GM15510 (cell line): ENCODE results near the gene FRZB.

Experiments
- POLR2A ChIP-seq: IDR thresholded peaks from 3 replicates; pipeline ENCODE4 v1.6.1; 2011; ENCODE audit warnings: borderline replicate concordance; ENCODE audit not compliant: insufficient read length; ENCODE audit errors: extremely low read depth

The FRZB gene

DNA sequence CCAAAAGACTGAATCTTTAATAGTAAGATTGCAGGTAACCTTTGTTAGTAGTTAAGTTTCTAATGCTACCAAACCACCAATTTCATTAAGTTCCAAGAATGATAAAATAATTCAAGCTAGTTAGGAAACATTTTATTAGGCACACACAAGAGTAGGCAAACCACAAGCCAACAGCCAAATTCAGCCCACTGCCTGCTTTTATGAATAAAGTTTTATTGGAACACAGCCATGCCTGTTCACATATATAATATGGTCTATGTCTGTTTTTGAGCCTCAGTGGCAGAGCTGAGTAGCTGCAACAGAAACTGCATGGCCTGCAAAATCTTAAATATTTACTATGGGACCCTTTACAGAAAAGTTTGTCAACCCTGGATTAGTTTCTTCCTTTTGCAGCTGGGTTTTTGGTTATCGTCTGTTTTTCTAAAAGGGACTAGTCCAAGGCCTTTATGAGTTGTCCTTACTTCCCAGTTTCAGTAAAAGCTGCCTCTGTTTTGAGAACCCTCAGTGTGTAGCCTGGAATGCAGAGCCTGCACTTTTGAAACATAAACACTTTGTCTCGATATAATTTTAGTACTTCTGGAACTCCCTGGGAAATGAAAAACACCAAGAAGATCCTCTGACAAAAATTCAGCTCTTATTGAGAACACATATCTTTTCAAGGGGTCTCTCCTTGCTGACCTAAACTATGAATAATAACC lies 39.1 kb downstream of the FRZB start:
- no peak for TF ChIP-seq POLR2A

GRCh38 chr2:182826496-182826895 lies 39.9 kb downstream of the FRZB start:
- no peak for TF ChIP-seq POLR2A

- TF ChIP-seq POLR2A, result no peak
Measured at GRCh38 chr2:182826064-182826463, 40.4 kb downstream of the FRZB start.

GRCh38 chr2:182824767-182825158 lies 41.7 kb downstream of the FRZB start:
- no peak for TF ChIP-seq POLR2A

DNA sequence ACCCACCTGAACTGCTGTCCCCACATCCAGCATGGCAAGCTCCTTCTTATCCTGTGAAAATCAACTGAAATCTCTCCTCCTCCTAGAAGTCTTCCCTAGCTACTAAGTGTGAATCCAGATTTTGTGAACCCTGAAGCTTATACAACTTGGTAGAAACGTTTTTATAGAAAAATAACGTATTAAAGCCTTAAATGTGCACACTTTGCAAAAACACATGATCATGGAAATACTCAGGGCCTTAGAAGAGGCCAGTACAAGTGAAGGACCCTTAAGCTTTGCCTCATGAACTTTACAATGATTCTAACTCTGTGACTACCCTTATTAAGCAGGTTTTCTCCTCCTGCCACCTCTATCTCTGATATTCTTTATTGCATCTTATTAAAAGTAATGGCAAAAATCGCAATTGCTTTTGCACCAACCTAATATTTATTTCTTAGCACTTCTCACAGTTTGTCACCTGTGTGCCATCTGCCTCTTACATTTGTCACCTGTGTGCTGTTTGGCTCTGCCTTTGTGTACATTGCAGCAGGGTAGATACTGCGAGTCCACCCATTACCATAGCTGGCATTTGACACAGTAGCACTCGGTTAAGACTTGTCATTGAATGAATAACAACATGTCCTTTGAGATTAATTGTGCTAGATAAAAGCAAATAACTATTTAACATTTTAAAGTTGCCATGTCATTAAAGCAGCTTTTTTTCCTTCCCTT lies 42.2 kb downstream of the FRZB start:
- TF ChIP-seq POLR2A, result no peak

- TF ChIP-seq POLR2A, result no peak
Measured at GRCh38 chr2:182822733-182823132, 43.7 kb downstream of the FRZB start.

DNA sequence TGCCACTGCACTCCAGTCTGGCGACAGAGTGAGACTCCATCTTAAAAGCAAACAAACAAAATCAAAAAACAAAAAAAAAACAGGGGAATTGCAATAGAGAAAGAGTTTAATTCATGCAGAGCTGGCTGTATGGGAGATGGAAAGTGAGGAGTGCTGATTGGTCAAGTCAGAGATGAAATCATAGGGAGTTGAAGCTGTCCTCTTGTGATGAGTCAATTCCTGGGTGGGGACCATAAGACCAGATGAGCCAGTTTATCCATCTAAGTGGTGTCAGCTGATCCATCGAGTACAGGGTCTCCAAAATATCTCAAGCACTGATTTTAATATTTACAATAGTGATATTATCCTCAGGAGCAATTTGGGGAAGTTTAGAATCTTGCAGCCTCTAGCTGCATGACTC lies 45.3 kb downstream of the FRZB start:
- no peak for TF ChIP-seq POLR2A

- no peak for TF ChIP-seq POLR2A
Measured at GRCh38 chr2:182819412-182819811, 47.0 kb downstream of the FRZB start.

DNA sequence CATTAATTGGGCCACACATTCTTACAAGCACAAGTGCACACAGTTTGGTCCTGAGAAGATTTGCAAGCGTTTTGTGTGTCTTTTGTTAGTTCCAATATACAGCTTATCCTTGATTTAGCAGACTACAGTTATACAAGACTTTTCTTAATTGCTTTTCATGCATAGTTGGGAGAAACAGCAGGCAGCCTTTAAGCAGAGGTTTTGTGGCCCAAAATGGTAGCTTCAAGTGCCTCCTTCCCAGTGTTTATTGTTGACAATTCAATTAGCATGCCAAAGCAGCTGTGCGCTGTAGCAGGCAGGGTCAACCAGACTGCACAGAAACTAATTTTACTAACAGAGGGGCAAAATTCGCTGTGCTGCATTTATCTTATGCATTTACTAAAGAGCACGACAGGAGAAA lies 47.5 kb downstream of the FRZB start:
- no peak for TF ChIP-seq POLR2A

DNA sequence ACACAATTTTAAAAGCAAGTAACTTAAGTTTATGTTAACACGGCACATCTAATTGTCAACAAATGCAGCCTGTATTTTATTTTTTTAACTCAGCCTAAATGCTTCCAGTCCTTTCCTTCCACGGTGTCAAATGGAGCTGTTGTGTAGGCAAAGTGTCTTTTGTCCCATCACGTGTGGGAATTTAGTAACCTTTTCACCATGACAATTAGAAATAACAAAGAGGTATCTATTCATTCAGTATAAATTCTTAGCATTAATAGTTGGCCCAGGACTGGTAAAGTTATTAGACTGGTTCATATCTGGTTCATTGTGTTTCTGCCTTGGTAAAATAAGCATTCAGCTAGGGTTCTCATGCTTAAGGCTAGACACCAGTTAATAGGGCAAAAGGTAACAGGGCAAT lies 47.9 kb downstream of the FRZB start:
- TF ChIP-seq POLR2A, result no peak

- TF ChIP-seq POLR2A, result no peak
Measured at GRCh38 chr2:182817558-182817957, 48.9 kb downstream of the FRZB start.

DNA sequence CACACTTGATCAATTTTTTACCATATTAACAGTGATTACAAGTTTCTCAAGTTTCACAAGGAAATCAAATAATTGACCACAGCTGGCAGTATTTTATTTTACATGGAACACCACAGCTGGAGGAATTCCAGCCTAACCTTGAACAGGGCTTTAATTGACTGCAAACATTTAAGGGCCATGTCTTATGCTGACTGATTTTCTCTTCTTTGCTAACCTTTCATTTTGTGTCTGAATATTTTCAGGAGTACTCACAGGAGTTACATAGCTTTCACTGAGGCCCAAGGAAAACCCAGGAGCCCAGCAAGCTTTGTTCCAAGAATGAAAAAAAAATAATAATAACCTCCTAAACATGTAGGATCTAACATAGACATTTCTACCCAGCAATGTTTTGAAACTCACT lies 49.6 kb downstream of the FRZB start:
- no peak for TF ChIP-seq POLR2A

GRCh38 chr2:182814804-182815203 lies 51.6 kb downstream of the FRZB start:
- TF ChIP-seq POLR2A, result no peak

DNA sequence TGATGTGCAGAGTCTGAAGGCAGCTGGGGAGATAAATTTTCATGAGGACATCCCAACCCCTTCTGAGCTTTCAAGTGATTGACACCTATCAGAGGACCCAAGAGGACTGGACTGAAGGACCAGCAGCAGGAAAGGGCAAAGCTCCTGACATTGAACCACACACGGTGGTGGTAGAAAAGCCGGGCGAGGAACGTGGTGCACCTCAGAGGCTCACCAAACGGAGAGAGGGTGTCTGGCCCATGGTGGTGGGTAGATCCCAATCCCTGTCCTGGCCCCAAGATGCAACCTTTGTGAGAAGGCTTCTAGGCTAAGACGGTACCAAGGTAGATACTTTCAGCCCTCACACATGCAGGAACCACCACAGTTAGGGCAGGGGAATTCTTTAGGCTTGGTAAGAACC lies 52.1 kb downstream of the FRZB start:
- TF ChIP-seq POLR2A, result no peak

DNA sequence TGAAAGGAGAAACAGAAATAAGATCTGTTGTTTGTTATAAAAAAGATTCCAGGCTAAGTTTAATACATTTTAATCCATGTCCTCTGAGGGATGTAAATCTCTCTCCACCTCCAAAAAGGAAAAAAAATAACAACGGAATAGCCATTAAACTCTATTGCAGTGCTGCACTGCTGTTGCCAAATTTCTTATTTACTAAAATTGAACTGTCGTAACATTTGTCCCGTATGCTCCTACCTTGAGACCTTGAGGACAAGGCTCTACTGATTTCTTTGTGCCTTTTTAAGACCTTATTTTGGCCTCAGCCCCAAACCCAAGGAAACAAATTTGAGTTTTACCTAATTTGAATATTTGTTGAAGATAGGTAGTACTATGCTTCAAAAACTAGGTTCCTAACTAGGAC lies 56.4 kb downstream of the FRZB start:
- TF ChIP-seq POLR2A, result no peak

DNA sequence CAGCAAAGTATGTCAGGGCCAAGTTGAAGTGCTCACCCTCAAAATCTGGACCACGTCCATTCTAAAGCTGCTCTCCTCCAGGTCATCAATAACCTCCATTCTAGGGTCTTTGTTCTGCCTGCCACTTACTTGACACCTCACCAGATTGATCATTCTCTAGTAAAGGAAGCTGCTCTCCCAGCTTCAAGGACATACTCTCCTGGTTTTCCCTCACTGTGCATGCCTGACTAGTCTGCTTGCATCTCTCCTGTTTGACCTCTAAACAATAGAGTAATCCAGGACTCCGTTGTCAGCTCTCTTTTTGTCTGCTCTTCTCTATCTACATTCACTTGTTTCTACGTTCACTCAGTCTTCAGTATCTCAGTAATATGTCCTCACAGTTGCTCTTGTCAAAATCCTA lies 59.1 kb downstream of the FRZB start:
- no peak for TF ChIP-seq POLR2A

- TF ChIP-seq POLR2A, result no peak
Measured at GRCh38 chr2:182804128-182804527, 62.3 kb downstream of the FRZB start.

DNA sequence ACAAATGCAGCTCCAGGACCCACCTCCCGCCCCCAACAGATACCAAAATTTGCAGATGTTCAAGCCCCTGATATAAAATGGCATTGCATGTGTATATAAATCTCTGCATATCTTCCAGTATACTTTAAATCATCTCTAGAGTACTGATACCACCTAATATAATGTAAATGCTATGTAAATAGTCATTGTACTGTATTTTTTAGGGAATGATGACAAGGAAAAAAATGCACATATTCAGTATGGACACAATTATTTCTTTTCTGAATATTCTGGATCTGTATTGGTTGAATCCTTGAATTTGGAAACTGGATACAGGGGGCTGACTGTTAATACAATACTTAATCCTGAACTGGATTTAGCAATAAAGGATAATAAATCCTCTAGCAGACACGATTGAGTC lies 67.7 kb downstream of the FRZB start:
- no peak for TF ChIP-seq POLR2A

DNA sequence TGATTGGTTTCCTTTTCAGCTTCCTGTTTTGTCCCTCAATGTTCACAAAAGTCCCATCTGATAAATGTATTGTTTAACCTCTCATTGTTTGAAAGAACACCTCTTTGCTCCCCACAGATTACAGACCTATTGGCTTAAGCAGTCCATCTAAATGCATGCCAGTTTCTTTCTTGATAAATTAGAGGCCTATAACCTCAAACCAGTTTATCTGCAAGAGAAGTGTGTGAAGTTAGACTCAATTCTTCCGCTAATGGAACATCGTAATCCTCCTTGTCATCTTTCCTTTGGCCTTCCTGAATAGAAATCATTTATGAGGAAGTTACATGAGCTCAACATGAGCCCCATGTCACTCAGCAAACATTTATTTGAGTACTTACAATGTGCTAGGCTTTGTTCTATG lies 74.0 kb downstream of the FRZB start:
- no peak for TF ChIP-seq POLR2A
